HL-60/S4 treated with phorbol 12-myristate 13-acetate at 8.2 ng/mL for 4 days and 3 days (cell line): ENCODE measurements around the gene KIAA1217.
"Not testable (repeated sequence)": the region's sequence is repeated elsewhere in the genome, so short reads cannot be mapped to it uniquely, and the experiment has no call there.

Experiments
- in situ Hi-C: fragments of 300-500 bp; cut with MboI; formaldehyde crosslinking; loops from 2 replicates; pipeline ENCODE4 v1.15.0; 2022; ENCODE audit warnings: low sequenced_read_pairs

The KIAA1217 gene

GRCh38 chr10:24434961-24435360 lies 226.0 kb downstream of the KIAA1217 start:
- in situ Hi-C loops, result no loop called here

DNA sequence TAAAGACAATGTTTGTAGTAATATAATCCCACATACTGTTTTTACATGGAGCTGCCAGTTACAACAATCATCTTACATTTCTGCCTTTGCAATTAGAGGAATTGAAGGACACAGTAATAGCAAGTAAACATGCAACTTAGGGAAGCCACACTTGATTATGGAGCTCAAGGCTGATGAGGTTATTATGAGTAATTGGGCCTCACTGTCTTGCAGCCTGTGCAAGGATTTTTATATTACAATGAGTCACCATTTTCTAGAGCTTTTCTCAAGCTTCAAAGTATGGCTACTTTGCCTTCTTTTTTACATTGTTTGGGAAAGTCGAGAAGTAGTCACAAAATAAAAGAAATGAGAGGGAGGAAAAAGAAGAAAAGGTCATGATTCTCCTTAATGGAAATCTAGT lies 226.4 kb downstream of the KIAA1217 start:
- in situ Hi-C loops, result no loop called here

- in situ Hi-C loops, result no loop called here
These were observed 228.4 kb downstream of the KIAA1217 start for GRCh38 chr10:24437302-24437701.

DNA sequence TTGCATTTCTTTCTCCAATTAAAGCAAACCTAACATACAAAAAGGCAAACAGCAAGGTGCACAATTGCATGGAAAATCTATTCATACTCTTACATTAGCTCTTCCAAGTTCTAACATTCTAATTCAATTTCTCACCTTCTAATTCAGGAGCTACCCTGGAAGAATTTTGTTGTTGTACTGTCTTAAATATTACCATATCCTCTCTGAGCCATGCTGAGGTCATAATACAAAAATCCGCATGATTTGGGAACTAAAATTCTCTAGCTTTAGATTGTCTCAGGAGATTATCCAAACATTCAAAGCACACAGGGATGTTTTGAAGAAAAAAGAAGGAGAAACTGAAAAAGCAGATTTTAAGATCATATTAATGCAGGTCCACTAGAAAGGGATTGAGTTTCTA lies 229.9 kb downstream of the KIAA1217 start:
- in situ Hi-C loops, result no loop called here

DNA sequence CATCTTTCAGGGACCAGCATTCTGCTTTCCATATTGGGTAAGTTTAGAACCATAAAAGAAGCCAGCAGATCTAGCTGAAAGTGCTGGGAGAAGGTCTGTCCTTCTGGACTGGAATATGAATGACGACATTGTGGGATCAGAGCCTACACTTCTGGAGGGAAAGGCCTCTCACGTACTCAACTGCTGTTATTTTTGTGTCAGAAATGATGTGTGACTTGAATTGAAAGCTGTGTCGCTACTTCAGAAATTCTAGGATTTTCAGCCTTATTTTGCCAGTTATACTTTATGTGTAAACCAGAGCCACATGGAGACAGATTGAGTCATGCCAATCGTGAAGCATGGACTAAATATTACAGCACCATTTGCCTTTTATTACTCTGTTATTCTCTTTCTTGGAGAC lies 231.0 kb downstream of the KIAA1217 start:
- in situ Hi-C loops, result no loop called here

DNA sequence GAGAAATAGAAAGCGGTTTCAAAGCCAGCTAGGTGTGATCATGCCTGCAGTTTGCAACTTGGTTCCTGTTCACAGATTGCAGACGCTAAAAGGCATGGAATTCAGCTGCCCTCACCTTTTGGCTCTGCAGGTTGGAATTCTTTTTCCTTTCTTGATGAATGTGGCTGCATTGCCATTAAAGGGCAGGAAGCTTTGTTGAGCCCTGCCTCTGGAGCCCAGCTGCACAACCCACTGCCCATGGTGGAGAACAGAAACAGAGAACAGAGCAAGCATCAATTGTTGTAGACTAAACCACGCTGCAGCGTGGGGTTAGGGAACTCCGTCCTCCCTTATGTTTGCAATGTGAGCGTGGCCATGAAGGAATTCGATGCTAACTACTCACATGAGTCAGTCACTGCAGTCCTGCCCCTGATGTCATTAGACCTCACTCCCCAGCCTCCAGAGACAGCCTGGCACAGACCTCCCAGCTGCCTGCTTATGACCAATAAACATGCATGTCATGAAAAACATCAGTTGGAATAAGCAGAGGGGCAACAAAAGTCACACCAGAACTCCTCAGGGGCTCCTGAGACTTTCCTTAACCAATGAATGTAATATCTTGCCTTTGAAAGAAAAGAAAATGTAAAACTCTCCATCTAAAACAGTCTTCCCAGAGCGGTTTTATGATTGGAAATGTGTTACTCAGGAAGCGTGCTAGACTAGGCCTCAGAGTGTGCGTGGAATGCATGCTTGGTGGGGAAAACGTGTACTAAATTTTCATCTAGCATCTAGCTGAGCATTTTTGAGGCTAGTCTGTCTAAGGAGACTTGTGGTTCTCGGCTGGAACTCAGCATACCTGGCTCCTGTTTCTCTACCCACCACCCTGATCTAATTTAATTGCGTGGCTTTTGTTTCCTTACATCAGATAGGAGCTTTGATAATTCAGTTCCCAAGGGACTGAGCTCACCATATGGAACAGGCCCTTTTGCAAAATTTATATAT lies 232.2 kb downstream of the KIAA1217 start:
- in situ Hi-C loops, result no loop called here

- in situ Hi-C loops, result no loop called here
These were observed 233.3 kb downstream of the KIAA1217 start for GRCh38 chr10:24442234-24442633.

- in situ Hi-C loops, result not testable (repeated sequence)
These were observed 233.8 kb downstream of the KIAA1217 start for GRCh38 chr10:24442641-24443174.

- in situ Hi-C loops, result no loop called here
These were observed 235.4 kb downstream of the KIAA1217 start for GRCh38 chr10:24444337-24444736.

DNA sequence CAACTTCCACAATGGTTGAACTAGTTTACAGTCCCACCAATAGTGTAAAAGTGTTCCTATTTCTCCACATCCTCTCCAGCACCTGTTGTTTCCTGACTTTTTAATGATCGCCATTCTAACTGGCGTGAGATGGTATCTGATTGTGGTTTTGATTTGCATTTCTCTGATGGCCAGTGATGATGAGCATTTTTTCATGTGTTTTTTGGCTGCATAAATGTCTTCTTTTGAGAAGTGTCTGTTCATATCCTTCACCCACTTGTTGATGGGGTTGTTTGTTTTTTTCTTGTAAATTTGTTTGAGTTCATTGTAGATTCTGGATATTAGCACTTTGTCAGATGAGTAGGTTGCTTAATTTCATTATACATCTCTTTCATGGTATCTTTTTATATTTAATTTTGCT lies 237.0 kb downstream of the KIAA1217 start:
- in situ Hi-C loops, result not testable (repeated sequence)

DNA sequence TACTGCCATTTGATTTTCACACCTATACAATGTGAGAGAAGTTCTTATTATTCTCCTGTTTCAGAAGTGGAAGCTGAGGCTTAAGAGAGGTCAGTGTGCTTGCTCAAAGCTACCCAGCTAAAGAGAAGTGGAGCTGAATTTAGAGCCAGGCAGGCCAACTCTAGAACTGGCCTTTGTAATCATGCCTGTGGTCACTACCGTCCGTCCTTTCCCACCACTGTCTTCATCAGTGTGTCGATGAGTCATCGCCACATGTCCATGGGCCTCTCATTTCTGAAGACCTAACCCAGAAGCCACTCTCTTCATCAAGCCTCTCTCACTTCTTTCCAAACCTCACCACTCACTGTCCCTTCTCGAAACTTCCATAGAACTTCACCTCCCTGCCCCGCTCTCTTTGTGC lies 237.8 kb downstream of the KIAA1217 start:
- in situ Hi-C loops, result no loop called here

DNA sequence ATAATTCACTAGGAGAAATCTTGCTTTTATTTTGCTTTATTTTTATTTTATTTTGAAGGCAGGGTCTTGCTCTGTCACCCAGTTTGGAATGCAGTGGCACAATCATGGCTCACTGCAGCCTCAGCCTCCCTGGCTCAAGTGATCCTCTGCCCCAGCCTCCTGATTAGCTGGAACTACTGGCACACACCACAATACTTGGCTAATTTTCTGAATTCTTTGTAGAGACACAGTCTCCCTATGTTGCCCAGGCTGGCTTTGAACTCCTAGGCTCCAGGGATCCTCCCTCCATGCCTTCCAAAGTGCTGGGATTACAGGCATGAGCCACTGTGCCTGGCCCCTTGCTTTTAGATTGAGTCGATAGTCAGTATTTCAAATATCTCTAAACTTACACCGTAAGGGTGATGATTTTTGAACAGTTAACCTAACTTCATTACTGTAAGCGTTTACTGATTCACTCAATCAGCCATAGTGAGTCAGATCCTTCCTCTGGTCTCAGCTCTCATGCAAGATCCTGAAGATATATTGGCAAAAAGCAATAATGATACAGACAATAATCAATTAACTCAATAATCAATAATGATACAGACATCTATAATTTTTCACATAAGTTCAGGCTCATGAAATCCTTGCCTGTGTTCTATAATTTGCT lies 239.5 kb downstream of the KIAA1217 start:
- in situ Hi-C loops, result no loop called here

DNA sequence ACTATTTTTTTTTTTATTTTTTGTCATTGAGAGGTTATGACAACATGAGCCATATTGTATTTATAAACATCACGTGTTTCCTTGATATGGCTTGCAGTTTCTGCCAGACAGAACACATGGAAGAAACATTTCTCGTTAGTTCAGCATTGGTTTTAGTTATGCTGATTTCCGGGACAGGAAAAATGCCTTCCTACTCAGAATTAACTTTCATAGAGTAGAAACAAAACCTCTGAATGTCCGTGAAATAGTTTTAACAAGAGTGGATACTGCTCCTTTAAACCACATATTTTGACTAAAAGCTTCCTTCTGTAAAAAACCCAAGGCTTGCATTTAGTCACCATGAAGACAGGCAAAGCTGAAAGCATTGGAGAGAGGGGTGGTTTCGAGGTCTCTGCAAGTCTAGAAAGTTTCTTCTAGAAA lies 240.4 kb downstream of the KIAA1217 start:
- in situ Hi-C loops, result no loop called here

DNA sequence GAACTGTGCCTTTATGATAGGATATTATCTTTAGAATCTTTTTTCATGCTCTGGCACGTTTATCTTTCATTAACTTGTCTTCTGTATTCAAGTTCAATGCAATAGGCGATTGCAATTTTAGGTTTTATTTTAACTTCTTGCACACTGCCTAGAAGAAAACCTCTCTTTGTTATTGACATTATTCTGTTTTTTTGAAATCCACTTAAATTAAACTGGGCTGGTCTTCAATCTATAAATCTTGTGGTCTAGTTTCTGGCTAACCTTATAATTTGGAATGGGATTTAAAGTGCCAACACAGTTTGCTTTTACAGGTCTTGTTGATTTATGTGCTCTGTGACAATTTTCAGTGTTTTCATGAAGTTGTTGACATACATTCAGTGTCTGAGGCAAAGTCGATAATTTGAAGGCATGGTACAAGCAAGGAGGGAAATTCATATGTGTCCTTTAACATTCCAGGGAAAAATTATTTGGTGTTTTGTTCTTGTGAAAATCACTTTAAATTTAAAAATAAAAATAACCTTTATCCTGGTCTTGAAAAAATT lies 240.9 kb downstream of the KIAA1217 start:
- in situ Hi-C loops, result no loop called here

GRCh38 chr10:24451325-24451820 lies 242.4 kb downstream of the KIAA1217 start:
- in situ Hi-C loops, result no loop called here

DNA sequence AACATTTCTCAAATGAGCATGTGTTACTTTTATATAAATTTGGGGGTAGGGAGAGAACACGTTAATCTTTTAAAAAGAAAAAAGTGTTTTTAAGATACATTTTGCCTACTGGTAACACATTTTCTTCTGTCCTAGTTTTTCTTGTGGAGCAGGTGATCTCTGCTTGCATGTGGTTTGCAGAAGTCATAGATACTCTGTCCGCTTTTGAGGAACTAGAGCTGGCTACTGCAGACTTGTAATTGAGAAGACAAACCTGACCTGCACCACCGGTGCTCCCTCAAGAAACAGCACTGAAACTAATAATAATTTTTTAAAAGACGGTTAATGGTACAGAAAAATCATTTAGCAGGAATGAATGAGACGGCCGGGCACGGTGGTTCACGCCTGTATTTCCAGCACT lies 243.1 kb downstream of the KIAA1217 start:
- in situ Hi-C loops, result no loop called here

- in situ Hi-C loops, result no loop called here
These were observed 244.5 kb downstream of the KIAA1217 start for GRCh38 chr10:24453404-24453830.

- in situ Hi-C loops, result no loop called here
These were observed 245.0 kb downstream of the KIAA1217 start for GRCh38 chr10:24453973-24454372.

- in situ Hi-C loops, result no loop called here
These were observed 246.5 kb downstream of the KIAA1217 start for GRCh38 chr10:24455447-24455846.

DNA sequence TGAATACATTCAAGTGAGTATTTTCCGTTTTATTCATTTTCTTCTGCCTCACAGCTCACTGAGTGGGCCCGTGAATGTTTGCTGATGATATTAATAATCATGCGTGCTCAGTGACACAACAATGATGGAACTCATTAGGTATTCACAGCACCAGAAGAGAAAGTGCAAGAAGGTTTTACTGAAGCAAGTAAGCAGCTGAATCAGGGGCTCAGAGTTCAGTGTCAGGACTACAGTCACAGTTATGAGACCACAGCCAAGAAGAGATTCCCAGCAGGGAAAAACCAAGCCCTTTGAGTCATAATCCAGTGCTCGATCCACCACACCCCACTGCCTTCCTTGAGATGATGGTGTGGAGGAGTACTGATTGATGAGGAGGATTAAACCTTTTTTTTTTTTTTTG lies 247.4 kb downstream of the KIAA1217 start:
- in situ Hi-C loops, result no loop called here

GRCh38 chr10:24457661-24458318 lies 248.9 kb downstream of the KIAA1217 start:
- in situ Hi-C loops, result no loop called here
